Brain microvascular endothelial cell (primary cell): ENCODE data around the gene TENT5C.

Experiments
- DNase-seq: peaks from one replicate; pipeline ENCODE4 v3.0.0-alpha.2; 2020
- H3K27ac ChIP-seq: fragments of 250-450 bp; sonication (Bioruptor Pico); 2 replicates; pipeline ENCODE4 v1.5.1; 2020; ENCODE audit warnings: mild to moderate bottlenecking, moderate library complexity
- H3K27me3 ChIP-seq: fragments of 250-450 bp; sonication (Bioruptor Pico); replicated peaks from 2 replicates; pipeline ENCODE4 v1.5.1; 2020; ENCODE audit warnings: mild to moderate bottlenecking
- H3K36me3 ChIP-seq: fragments of 250-450 bp; sonication (Bioruptor Pico); replicated peaks from 2 replicates; pipeline ENCODE4 v1.5.1; 2020; ENCODE audit warnings: mild to moderate bottlenecking
- H3K4me3 ChIP-seq: 2 replicates; pipeline ENCODE4 v1.5.1; 2011; ENCODE audit warnings: low read depth, mild to moderate bottlenecking, control low read depth, low read length, moderate library complexity
- CTCF ChIP-seq: IDR thresholded peaks from 2 replicates; pipeline ENCODE4 v1.5.1; 2011; ENCODE audit warnings: low read depth, mild to moderate bottlenecking, moderate library complexity, low read length, control low read depth, inconsistent platforms; ENCODE audit errors: missing control alignments
- in situ Hi-C: cut with HindIII; loops from 2 replicates; pipeline ENCODE4 v1.10.0; 2017; ENCODE audit warnings: low sequenced_read_pairs, low pct_ligation_motif_present

TENT5C gene

GRCh38 chr1:117596023-117596720 is 9.7 kb upstream of the TENT5C start:
- Histone ChIP-seq H3K4me3 (no peak overlapping the region), H3K36me3 (no peaks in the 10 kb centered on the region), H3K27me3 (no peaks in the 10 kb centered on the region), H3K27ac (no peak overlapping the region)
- in situ Hi-C loops: no loop called here
- TF ChIP-seq CTCF: no peak
- DNase-seq: no peak

DNA sequence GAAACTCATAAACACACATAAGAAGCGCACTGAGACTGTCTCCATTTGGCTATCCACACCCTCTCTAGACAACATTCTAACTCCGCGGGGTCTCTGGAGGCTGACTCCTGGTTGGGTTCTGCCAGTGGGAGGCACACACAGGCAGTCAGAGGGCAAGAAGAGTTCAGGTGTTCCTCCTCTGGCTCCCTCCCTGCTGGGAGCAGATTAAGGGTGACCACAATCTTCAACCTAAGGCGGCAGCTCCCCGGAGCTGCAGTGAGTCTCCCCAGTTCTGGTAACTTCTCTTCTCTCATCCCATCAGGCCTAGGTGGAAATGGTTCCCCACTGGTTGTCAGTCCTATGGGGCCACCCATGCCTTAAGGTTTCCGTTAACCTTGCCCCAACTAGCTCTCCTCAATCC is 7.4 kb upstream of the TENT5C start:
- Histone ChIP-seq H3K36me3 (no peaks in the 10 kb centered on the region), H3K4me3 (no peak overlapping the region), H3K27me3 (no peaks in the 10 kb centered on the region), H3K27ac (no peak overlapping the region)
- in situ Hi-C loops: no loop called here
- no peak for TF ChIP-seq CTCF
- DNase-seq: no peak

- H3K4me3 ChIP-seq: no peak overlapping the region
- in situ Hi-C loops: no loop called here
- TF ChIP-seq CTCF: no peak
- no peak for DNase-seq
- H3K36me3 ChIP-seq: no peaks in the 10 kb centered on the region
- H3K27me3 ChIP-seq: no peaks in the 10 kb centered on the region
- H3K27ac ChIP-seq: no peak overlapping the region
Measured at GRCh38 chr1:117599286-117600221, 6.3 kb upstream of the TENT5C start.

GRCh38 chr1:117600325-117600943 is 5.4 kb upstream of the TENT5C start:
- in situ Hi-C loops: no loop called here
- Histone ChIP-seq H3K27me3 (peaks cover 2% of the 10 kb centered on the region), H3K27ac (no peak overlapping the region), H3K4me3 (no peak overlapping the region), H3K36me3 (no peaks in the 10 kb centered on the region)
- no peak for DNase-seq
- TF ChIP-seq CTCF: no peak

GRCh38 chr1:117600966-117601365 is 4.9 kb upstream of the TENT5C start:
- DNase-seq: peak; percentile 18
- no peak overlapping the region for H3K27ac ChIP-seq
- in situ Hi-C loops: no loop called here

More at GRCh38 chr1:117600966-117601365, 4.9 kb upstream of the TENT5C start:
- H3K4me3 ChIP-seq: no peak overlapping the region
- no peak for TF ChIP-seq CTCF
- H3K27me3 ChIP-seq: peaks cover 2% of the 10 kb centered on the region
- H3K36me3 ChIP-seq: no peaks in the 10 kb centered on the region
